Subcutaneous adipose tissue (tissue), 4 donors: ENCODE results near the gene AP4B1. TPM values are rescaled to one million over a fixed set of nuclear protein-coding genes. Genes with fewer than 3 reads are reported as not detected.

Source experiments
- total RNA-seq, 4 donors: library from RNA; depleted of rRNA; stranded (reverse); fragments of >200 nt; gene quantifications; one replicate each; pipeline ENCODE4 v1.1.0, GENCODE V29; 2016
- TF ChIP-seq, protein P1 (sequence below): fragments of 450-650 bp; IDR thresholded peaks from one replicate; pipeline ENCODE4 v1.5.1; 2016; ENCODE audit warnings: low read depth, mild to moderate bottlenecking, control low read depth, antibody characterized with exemption, moderate library complexity

AP4B1 gene
- total RNA-seq, 4 donors from 2014 or later = 9.0 to 19.9 (median 13.1) TPM

DNA sequence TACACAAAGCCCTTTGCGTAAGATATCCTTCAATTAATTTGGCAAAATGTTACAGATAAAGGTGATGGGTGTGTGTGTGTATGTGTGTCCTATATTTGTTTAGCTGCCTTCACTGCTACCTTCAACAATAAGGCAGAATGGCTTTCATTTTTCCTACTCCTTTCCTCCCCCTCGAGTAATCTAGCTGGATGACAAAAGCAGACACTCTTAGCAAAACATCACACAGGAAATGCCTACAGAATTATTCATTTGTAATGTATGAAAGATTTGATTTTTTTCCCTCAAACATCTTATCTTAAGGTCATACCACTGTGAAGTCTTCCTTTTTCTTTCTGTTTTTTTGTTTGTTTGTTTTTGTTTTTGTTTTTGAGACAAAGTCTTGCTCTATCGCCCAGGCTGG, 43.7 kb downstream of the AP4B1 start:
- TF ChIP-seq, protein P1, sequence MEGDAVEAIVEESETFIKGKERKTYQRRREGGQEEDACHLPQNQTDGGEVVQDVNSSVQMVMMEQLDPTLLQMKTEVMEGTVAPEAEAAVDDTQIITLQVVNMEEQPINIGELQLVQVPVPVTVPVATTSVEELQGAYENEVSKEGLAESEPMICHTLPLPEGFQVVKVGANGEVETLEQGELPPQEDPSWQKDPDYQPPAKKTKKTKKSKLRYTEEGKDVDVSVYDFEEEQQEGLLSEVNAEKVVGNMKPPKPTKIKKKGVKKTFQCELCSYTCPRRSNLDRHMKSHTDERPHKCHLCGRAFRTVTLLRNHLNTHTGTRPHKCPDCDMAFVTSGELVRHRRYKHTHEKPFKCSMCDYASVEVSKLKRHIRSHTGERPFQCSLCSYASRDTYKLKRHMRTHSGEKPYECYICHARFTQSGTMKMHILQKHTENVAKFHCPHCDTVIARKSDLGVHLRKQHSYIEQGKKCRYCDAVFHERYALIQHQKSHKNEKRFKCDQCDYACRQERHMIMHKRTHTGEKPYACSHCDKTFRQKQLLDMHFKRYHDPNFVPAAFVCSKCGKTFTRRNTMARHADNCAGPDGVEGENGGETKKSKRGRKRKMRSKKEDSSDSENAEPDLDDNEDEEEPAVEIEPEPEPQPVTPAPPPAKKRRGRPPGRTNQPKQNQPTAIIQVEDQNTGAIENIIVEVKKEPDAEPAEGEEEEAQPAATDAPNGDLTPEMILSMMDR = no peak

- TF ChIP-seq, protein P1 = no peak
Observed at GRCh38 chr1:113859478-113860175, 45.0 kb downstream of the AP4B1 start.

GRCh38 chr1:113858982-113859381, 45.6 kb downstream of the AP4B1 start:
- TF ChIP-seq, protein P1 = no peak

DNA sequence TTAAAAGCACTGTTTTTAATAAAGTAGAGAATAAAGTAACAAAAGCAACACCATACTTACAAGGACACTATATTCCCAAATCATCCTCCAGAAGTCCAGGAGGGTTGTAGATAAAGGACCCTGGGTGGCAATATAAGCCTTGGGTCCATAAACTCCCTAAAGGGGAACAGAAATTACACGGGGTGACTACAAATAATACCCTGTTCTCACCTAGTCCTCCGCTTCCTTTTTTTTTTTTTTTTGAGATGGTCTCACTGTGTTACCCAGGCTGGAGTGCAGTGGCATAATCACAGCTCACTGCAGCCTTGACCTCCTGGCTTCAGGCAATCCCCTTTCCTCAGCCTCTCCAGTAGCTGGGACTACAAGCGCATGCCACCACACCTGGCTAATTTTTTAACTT, 46.2 kb downstream of the AP4B1 start:
- TF ChIP-seq, protein P1 = no peak

DNA sequence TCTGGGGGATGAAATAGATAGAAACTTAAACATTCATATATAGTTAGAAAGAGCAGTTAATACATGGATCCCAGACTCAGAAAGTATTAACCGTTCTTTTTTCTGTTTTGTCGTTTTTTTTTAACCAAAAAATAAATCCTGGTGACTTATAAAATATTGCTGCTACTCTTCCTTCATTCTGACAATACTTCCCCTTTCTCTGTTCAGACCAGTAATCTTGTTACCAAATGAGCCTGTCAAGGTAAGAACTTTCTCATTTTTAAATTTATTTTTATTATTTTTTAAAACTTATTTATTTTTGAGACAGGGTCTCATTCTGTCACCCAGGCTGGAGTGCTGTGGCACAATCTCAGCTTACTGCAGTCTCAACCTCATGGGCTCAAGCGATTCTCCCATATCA, 46.8 kb downstream of the AP4B1 start:
- TF ChIP-seq, protein P1 = no peak

- TF ChIP-seq, protein P1 = no peak
Observed at GRCh38 chr1:113856401-113856790, 48.2 kb downstream of the AP4B1 start.

DNA sequence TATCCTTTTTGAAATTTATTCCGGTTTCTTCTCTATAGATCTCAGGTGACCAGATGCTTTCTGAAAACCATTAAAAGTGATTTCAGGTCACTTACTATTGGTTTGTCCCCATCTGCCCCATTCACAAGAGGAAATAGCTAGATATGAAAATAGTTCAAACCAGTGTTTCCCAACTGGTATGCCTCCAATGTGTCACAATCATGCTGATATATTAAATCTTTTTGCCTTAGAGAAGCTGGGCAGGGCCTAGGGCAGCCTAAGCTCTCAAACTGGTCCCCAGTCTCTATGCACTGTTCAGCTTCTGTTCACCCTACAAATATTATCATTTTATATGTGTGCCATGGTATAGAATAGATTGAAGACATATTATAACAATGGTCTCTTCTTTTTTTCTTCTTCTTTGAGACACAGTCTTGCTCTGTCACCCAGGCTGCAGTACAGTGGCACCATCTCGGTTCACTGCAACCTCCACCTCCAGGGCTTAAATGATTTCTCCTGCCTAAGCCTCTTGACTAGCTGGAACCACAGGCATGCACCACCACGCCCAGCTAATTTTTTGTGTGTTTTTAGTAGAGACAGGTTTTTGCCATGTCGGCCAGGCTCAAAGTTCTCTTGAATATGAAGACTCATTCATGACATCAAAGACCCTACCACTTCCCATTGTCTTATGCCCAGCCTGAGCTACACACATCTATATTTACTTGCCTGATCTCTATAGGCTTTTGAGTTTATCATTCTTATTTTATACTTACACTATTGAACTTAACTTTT, 48.8 kb downstream of the AP4B1 start:
- TF ChIP-seq, protein P1 = no peak
